Thyroid gland (tissue), 4 donors: Measurements from ENCODE around the gene LRRC4.

Experiments used
- POLR2A ChIP-seq, 2 donors: fragments of 450-650 bp; IDR thresholded peaks; one replicate each; pipeline ENCODE4 v1.6.1; 2017; ENCODE audit warnings: antibody characterized with exemption in 2 of 2, mild to moderate bottlenecking in 2 of 2, moderate library complexity in 1 of 2
- TF ChIP-seq, protein P1 (sequence below), 6 experiments: fragments of 200-600 bp in 3 of 6; fragments of 450-650 bp in 3 of 6; sonication (generic) in 3 of 6; IDR thresholded peaks; one replicate each; pipeline ENCODE4 v1.5.1; 2016 to 2019; ENCODE audit warnings: antibody characterized with exemption in 6 of 6, mild to moderate bottlenecking in 2 of 6, inconsistent platforms in 1 of 6, moderate library complexity in 1 of 6

DNA sequence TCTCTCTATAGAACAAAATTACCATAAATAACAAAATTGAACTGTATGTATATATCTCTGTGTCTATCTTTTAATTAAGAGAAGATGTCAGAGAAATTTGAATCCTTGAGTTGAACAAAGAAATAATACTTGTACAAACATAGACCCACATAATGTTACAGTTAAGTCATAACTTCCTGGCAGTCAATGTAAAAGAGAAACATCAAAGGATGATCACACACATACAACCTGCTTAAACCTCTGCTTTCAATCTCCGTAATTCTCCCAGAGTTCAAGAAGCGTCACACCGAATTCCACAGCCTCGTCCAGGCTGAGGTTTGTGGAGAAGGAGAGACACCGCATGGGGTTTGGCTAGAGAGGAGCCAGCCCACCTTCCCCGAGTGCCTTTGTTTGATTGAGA is 40.1 kb upstream of the LRRC4 start:
- TF ChIP-seq, protein P1, sequence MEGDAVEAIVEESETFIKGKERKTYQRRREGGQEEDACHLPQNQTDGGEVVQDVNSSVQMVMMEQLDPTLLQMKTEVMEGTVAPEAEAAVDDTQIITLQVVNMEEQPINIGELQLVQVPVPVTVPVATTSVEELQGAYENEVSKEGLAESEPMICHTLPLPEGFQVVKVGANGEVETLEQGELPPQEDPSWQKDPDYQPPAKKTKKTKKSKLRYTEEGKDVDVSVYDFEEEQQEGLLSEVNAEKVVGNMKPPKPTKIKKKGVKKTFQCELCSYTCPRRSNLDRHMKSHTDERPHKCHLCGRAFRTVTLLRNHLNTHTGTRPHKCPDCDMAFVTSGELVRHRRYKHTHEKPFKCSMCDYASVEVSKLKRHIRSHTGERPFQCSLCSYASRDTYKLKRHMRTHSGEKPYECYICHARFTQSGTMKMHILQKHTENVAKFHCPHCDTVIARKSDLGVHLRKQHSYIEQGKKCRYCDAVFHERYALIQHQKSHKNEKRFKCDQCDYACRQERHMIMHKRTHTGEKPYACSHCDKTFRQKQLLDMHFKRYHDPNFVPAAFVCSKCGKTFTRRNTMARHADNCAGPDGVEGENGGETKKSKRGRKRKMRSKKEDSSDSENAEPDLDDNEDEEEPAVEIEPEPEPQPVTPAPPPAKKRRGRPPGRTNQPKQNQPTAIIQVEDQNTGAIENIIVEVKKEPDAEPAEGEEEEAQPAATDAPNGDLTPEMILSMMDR (IDR thresholded peaks at IDR 0.05), result no peak
- TF ChIP-seq POLR2A (IDR thresholded peaks at IDR 0.05), result no peak
